ENCODE results near the gene CEACAM1.
"Not testable (repeated sequence)": the region's sequence is repeated elsewhere in the genome, so short reads cannot be mapped to it uniquely, and the experiment has no call there.

CEACAM1 gene

GRCh38 chr19:42547929-42548328 lies 19.6 kb upstream of the CEACAM1 start:
- no peak for DNase-seq

GRCh38 chr19:42546831-42547500 lies 18.7 kb upstream of the CEACAM1 start:
- no peak for DNase-seq

GRCh38 chr19:42544146-42544545 lies 15.9 kb upstream of the CEACAM1 start:
- DNase-seq = no peak

- no peak for DNase-seq
Measured at GRCh38 chr19:42542791-42543190, 14.5 kb upstream of the CEACAM1 start.

- DNase-seq = no peak
Measured at GRCh38 chr19:42540071-42540553, 11.8 kb upstream of the CEACAM1 start.

- DNase-seq = no peak
Measured at GRCh38 chr19:42538841-42539709, 10.8 kb upstream of the CEACAM1 start.

- DNase-seq = not testable (repeated sequence)
Measured at GRCh38 chr19:42535276-42535675, 7.0 kb upstream of the CEACAM1 start.

GRCh38 chr19:42534391-42534790 lies 6.1 kb upstream of the CEACAM1 start:
- DNase-seq = no peak

GRCh38 chr19:42532891-42533290 lies 4.6 kb upstream of the CEACAM1 start:
- no peak for DNase-seq

- no peak for DNase-seq
Measured at GRCh38 chr19:42531313-42531712, 3.0 kb upstream of the CEACAM1 start.

- peak; percentile 34 for DNase-seq
Measured at GRCh38 chr19:42529248-42529764, 1.0 kb upstream of the CEACAM1 start.

GRCh38 chr19:42524943-42525342 lies 3.3 kb downstream of the CEACAM1 start:
- no peak for DNase-seq

GRCh38 chr19:42524250-42524649 lies 4.0 kb downstream of the CEACAM1 start:
- DNase-seq = no peak

- not testable (repeated sequence) for DNase-seq
Measured at GRCh38 chr19:42522262-42522661, 6.0 kb downstream of the CEACAM1 start.

GRCh38 chr19:42521346-42522030 lies 6.8 kb downstream of the CEACAM1 start:
- DNase-seq = no peak

- no peak for DNase-seq
Measured at GRCh38 chr19:42519108-42519507, 9.2 kb downstream of the CEACAM1 start.

GRCh38 chr19:42516771-42517170 lies 11.5 kb downstream of the CEACAM1 start:
- no peak for DNase-seq

GRCh38 chr19:42515241-42515832 lies 12.9 kb downstream of the CEACAM1 start:
- DNase-seq = no peak

GRCh38 chr19:42514449-42514848 lies 13.8 kb downstream of the CEACAM1 start:
- DNase-seq = no peak

GRCh38 chr19:42512743-42513304 lies 15.5 kb downstream of the CEACAM1 start:
- DNase-seq = no peak

- DNase-seq = no peak
Measured at GRCh38 chr19:42512130-42512636, 16.1 kb downstream of the CEACAM1 start.

GRCh38 chr19:42511340-42511739 lies 16.9 kb downstream of the CEACAM1 start:
- DNase-seq = no peak

Data from GDM1 (cell line).